GM19397 (cell line): ENCODE data around the gene GATA2.

ENCODE experiments used
- ATAC-seq: cut with Tn5 transposase; IDR thresholded peaks from one replicate; pipeline ENCODE4 v1.9.1; 2021; ENCODE audit warnings: mild to moderate bottlenecking, moderate library complexity; ENCODE audit not compliant: unreplicated experiment

Gene GATA2

DNA sequence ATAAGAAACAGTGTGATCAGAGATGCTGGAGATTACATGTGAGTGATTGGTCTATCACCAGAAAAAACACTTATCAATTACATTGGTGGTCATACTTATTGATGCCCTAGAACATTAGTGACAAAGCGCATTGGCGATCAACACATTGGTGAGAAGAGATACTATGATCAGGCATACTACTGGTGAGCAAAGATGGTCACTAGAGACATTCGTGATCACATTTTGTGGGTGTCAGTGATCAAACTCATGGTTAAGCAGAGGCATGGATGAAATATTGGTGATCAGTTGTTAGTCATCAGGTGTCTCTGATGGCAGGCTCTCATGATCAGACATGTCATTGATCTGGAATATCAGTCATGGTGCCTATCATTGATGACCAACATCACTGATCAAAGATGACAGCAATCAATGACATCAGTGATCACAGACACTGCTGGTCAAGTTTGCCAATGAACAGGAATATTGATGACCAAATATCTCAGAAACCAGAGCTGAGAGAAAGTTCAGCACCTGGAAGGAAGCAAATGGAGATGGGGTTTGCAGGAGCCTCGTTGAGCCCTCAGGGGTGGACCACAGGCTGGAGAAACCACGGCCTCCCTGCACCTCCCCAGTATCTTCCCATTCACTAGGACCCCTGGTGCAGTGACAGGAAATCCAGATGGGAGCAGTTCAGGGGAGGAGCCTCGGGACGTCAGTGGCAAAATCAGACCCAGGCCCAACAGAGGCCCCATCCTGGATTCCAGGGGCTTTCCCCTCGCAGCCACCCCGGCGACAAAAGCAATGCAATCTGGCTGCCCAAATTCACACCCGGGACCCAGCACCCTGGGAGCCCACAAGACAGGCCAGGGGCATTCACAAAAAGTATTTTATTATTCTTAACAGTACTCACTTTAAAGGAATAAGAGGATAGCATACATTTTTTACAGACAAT is 14.2 kb downstream of the GATA2 start:
- ATAC-seq: no peak

DNA sequence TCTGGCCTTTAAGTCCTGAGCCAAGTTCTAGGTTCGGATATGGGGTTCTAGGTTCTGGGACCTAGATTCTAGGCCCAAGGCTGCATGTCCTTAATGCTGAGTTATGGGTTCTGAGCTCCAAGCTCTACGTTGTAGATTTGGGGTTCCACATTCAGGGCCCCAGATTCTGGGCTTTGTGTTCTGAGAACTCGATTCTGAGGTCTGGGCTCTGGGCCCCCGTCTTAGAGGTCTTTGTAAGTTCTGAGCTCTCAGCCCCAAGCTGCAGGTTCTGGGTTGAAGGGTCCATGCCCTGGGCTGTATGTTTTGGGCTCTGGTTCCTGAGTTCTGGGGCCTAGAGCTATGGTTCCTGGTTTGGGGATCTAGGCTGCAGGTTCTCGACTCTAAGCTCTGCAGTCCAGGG is 16.3 kb downstream of the GATA2 start:
- no peak for ATAC-seq

DNA sequence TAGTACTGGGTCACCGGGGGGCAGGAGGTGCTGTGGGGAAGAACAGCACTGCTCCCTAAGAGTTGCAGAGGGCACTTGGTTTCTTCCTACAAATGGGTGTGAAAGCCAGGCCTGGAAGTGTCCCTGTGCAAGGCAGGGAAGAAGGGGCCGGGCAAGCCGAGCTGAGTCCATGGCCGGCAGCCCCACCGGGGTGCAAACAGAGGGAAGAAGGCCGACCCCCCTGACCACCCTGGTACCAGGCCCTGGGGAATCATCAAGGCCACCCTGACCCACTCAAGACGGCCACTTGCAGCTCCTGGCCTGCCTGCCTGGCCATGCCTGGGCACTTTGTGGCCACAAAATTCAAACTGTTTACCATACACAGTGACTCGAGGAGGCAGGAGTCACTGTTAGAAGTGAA is 17.6 kb downstream of the GATA2 start:
- ATAC-seq: no peak

DNA sequence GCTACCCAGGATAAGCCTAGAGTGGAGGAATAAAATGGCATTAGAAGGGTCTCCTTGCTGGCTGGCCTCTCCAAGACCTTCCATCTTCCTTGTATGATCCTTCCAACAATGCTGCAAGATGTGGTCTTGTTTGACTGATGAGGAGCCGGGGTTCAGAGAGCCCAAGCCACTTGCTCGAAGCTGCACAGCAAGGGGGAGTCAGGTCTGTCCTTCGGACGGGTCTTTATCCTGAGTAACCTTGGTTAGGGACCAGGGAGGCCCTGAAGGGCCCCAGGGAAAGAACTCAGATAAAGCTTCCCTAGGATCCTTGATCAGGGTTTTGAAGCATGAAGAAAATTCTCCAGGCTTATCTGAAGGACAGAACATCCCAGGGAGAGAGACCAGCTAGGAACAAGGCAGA is 19.3 kb downstream of the GATA2 start:
- no peak for ATAC-seq

DNA sequence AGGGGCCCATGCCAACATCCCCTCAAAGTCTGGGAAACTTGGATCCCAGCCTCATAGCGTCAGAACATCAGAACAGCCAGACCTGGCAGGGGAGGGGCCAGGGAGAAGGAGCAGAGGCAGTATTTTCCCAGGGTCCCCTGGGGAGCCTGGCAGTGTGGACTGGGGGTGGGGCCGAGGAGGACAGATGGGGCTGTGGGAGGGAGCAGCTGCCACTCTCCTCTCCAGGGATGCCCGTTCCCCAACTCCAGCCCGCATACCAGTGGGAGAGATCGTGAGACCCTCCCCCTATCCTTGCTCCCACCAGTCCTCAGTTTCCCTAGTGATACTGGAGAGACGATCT is 19.9 kb downstream of the GATA2 start:
- ATAC-seq: no peak

DNA sequence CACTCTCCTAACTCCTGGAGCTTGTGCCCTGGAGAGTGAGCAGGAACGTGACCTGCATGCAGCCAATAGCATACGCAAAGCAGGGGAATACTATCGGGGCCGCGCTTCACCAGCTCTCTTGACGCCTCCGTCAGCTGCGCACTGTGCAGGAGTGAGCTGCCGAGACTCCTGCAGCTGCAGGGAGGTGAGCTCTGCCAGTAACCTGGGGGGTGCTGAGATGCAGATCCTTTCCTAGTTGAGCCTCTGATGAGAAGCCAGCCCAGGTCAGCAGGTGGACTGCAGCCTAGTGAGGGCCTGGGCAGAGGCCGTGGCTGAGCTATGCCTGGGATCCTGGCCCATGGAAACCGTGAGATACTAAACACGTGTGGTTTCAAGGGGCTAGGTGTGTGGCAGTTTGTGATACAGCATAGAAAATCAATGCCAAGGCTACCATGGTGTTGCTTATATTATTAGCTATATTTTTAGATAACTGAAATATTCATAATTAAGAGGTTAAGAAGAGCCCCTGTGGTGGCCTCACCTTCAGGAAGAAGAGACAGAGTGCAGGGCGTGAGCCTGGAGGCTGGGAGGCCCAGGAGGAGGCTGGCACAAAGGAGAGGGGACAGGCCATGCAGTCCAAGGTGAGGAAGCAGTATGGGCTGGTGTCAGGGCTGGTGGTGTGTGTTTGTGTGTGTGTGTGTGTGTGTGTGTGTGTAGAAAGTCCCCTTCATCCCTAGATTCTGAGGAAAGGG is 20.4 kb downstream of the GATA2 start:
- ATAC-seq: no peak

DNA sequence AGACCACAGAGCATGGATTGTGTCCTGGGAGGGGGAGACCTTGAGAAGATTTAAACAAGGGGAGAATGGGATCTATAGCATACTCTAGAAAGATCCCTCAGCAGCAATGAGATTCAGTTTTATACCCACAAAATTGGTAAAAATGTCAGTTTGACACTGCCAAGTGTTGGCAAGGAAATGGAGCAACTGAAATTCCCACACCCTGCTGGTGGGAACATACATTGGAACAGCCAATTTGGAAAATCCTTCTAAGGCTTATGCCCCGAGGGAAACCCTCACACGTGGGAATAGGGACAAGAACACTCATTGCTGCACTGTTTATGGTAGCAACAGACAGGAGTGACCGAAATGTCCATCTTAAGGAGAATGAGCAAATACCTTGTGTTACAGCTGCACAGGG is 21.3 kb downstream of the GATA2 start:
- no peak for ATAC-seq

DNA sequence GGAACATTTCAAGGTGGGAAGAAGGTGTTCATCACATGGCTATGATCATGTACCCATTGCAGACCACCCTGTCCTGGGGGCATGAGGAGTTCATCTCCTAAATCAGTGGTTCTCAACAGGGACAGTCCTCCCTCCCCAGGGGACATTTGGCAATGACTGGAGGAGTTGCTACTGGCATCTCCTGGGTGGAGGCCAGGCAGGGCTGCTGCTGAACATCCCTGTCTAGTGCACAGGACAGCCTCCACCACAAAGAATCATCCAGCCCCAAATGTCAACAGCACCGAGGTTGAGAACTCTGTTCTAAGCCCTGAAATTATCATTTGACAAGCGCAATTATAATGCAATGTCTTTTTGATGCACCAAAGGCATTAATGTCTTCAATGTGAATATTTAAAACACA is 21.9 kb downstream of the GATA2 start:
- ATAC-seq: no peak

DNA sequence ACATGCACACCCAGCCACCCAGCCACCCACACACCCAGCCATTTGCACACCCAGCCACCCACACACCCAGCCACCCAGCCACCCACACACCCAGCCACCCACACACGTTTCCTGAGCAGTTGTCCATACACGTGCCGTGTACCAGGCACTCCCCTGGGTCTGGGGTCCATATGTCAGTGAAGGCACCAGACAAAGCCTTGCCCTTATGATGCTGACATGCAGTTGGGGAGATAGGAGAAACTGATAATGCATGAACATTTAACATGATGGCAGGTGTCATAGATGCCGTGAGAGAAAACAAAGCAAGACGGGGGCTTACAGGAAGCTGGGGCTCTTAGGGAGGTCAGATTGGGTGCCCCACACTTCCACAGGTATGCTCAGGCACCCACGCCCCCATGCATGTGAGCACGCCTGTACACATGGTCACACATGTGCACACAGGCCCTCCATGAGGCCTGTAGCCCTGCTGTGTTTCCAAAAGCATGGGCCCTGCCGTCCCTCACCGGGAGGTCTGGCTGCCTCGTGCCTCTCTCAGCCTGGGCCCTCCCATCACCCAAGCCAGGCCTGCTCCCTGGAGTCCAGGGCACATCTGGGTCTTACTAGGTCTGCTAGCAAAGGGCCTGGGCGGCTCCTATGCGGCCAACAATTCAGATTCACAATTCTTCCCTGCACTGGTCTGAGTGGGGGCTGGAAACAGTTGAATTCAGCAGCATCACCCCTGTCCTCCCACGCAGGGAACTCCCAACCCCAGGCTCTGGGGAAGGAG is 22.7 kb downstream of the GATA2 start:
- ATAC-seq: no peak

DNA sequence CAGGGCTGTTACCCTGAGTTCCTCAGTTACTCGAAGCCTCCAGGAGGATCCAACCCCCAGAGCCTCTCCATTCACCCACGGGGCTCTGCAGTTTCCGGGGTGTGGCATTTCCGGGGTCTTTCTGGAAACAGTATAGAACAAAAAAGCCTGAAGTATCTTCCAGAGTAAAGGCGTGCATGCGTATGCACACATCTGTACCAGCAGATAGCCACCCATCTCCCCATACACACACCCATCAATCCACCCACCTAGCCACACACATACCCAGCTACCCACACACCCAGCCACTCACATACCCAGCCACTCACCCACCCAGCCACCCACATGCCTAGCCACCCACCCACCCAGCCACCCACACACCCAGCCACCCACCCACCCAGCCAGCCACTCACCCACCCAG is 23.4 kb downstream of the GATA2 start:
- no peak for ATAC-seq

DNA sequence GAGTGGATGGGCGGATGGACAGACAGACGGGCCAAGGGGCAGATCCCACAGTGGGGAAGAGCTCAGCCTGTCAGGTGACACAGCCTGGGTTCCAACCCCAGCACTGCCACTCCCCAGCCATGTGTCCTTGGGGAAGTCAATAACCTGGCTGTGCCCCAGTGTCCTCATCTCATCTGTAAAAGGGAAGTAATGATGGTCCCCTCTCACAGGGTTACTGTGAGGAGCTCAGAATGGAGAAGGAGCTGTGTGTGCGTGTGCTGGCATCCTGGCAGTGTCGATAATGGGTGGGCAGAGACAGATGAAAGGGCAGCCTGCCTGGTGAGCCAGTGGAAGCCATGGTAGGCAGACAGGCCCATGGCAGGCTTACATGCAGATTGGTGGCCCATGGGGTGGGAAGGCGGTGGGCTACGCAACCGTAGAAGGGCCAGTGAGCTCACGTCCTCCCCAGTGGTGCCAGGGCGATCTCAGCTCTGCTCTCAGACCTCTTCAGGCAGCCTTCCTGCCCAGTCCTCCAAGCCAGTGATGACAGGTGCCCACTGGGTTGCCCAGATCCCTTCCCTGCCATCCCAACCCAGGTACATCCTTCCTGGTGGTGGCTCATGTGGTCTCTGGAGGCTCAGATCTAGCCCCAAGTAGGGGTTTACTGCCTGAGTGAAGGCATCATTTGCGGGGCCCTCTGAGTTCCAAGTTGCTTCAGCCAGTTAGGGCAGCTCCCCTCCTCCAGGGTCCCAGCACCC is 24.0 kb downstream of the GATA2 start:
- ATAC-seq: no peak

DNA sequence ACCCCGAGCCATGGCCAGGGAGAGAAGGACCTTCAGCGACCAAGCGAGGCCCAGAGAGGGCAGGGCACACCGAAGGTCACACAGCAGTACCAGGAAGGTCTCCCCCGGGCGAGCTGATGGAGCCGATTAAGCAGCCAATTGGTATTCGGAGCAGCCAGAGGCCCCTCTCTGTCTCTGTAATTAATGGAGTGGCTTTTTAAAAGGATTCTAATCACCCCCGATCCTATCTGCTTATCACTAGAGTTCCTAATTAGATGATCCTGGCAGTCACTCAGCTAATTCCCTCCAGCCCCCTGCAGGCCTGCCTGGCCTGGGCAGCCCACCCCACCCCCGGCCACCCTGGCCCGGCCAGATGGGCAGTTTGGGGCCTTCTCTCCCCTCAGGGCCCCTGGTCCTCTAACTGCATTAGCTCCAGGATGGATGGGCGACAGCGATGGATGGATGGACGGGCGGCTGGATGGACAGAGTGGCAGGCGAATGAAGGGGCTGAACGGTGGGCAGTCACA is 24.7 kb downstream of the GATA2 start:
- no peak for ATAC-seq

DNA sequence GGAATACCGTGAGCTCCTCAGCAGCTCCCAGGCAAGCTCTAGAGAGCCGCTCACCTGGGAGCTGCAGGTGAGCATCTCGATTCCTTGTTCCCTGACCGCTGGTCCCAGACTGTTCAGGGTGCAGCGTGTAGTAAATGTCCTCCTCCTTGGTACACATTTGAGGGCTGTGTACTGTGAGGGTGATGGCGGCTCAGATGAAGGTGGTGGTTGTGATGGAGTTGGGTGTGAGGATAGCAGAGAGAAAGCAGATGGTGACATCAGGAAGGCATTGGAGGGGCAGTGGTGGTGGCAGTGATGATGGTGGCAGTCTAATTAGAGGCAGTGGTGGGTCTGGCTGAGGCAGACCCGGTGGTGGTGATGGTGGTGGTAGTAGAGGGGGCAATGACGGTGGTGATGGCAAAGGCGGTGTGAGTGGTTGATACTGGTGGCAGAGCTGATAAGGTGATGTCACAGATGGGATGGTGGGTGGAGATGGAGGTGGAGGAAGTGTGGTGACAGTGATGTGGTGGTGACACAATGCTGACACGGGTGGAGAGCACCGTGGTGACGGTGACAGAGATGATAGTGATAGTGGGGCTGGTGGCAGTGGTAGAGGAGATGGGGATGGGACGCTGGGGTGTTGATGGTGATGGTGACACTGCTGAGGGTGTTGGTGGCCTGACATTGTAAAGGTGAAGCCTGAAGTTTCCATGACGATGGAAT is 26.0 kb downstream of the GATA2 start, which contains the start of gene DNAJB8:
Gene DNAJB8, minus strand, starts transcription at position 51 of the 702 bp plus-strand sequence. CDS start 3,645 bp downstream, outside the sequence.
- ATAC-seq: no peak

DNA sequence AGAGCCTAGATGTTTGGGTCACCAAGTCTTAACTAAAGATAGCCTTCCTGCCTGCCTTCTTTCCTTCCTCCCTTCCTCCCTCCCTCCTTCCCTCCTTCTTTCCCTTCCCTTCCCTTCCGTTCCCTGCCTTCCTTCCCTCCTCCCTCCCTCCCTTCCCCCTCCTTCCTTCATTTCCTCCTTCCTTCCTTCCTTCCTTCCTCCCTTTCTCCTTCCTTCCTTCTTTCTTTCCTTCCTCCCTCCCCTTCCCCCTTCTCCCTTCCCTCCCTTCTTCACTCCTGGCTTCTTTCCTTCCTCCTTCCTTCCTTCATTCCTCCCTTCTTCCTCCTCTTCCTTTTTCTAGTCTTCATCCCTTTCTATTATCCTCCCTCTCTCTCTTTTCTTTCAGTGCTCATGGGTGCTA is 28.3 kb downstream of the GATA2 start:
- ATAC-seq: no peak

DNA sequence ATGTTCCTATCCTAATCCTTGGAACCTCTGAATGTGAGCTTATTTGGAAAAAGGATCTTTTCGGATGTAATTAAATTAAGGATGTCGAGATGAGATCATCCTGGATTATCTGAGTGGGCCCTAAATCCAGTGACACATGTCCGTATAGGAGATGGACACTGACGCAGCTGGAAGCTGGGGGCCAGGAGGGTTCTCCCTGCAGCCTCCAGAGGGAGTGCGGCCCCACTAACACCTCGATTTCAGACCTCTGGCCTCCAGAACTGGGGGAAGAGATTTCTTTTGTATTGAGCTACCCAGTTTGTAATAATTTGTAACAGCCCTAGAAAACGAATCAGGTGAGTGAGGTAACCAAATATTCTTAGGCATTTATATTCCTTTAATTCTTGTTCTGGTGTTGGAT is 28.8 kb downstream of the GATA2 start:
- no peak for ATAC-seq

DNA sequence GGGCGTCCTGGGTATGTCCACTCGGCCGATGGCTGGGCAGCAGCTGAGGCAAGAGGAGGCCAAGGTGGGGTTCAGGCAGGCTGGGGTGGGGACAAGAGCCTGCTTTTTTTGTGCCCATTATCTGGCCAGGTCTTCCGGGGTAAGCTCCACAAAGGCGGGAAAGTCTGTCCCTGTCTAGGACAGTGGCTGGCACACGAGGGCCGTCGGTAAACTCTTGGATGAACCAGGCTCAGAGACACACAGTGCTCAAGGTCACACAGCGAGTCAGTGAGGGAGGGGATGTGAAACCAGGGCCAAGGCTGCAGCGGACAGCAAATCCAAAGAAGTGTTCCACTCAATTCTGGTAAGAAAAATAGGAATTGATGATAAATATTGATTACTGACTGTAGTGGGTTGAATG is 29.2 kb downstream of the GATA2 start:
- ATAC-seq: no peak

DNA sequence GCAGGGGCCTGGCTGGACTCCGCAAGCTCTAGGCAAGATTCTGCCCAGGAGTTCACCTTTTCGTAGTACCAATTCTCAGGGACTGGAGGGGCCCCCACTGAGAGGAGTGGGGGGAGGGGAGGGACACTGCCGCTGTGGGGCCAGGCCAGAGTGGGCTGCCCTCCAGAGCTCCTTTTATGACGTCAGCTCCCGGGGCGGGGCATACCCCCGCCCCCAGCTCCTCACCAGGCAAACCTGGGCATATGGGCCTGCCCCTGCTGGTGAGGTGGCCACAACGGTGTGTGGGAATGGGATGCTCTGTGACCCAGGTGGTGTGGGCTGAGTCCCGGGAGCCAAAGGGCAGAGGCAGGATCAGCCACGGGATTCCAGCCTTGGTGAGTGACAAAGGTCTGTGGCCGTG is 29.6 kb downstream of the GATA2 start:
- ATAC-seq: no peak

DNA sequence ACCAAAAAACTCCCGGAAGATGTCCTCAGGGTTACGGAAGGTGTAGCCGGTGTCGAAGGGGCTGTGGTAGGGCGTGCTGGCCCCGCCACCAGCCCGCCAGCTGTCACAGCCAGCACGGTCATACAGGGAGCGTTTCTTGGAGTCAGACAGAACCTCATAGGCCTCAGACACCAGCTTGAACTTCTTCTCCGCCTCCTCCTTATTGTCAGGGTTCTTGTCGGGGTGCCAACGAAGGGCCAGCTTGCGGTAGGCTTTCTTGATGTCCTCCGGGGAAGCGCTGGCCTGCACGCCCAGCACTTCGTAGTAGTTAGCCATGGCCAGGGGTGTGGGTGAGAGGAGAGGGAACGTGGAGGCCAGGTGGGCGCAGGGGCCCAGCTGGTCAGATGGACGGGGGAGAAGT is 30.1 kb downstream of the GATA2 start:
- ATAC-seq: no peak

DNA sequence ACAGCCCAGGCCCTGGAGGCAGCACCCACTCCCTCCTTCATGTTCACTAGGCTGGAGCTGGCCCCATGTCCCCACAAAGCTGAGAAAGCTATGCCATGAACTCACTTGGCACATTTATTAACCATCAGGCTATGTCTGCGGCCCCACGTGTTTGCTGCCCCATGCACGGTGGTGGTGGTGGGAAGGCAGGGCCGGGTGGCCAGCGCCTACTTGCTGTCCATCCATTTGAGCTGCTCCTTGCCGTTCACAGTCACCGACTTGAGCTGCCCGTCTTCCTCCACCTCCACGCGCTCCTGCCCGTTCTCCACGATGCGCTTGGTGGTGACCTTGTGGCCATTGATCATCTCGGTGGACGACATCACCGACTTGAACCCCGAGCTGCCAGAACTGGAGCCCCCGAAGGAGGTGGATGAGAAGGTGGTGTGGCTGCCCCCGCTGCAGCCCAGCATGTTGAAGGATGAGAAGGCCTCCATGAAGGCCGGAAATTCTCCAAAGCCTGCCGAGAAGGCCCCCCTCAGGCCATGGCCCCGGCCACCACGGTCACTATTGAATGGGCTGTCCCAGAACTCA is 30.6 kb downstream of the GATA2 start:
- no peak for ATAC-seq

DNA sequence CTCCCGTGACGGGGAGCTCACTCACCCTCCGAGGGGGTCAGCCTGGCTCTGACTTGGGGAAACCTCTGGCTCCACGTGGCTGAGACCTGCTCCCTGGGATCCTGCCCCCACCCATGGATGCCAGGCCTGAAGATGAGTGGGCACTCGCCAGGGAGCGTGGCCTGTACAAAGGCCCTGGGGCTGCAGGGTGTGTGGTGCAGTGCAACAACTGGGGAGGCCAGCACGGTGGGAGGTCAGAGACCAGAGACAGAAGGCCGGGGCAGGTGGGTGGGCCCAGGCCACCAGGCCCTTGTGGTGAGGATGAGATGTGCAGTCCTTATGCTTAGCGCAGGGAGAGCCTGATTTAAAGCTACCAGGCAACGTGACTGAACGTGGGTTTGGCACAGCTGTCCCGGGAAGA is 31.3 kb downstream of the GATA2 start:
- ATAC-seq: no peak
